Activated CD8-positive, alpha-beta memory T cell treated with anti-CD3 and anti-CD28 coated beads for 24 hours (primary cell): ENCODE measurements around the gene SV2B.

Experiments
- DNase-seq: peaks from one replicate; pipeline ENCODE4 v3.0.0-alpha.2; 2020

SV2B gene

DNA sequence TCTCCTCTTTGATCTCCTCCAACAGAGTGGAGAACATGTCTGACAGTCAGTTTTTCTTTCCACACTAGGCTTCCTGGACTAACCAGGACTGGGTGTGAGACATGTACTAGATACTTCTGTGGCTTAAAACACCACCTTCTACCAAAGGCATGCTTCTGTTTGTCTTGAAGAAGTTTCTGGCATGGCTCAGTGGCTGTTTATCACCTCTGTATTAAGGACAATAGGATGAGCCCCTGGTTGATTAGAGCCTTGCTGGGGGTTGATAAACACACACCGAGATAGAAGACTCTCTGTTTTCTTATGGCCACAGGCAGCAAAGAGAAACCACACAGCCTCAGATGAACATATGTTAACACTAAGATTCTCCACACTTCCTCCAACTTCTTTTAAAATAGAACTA, 40.5 kb downstream of the SV2B start:
- no peak for DNase-seq

DNA sequence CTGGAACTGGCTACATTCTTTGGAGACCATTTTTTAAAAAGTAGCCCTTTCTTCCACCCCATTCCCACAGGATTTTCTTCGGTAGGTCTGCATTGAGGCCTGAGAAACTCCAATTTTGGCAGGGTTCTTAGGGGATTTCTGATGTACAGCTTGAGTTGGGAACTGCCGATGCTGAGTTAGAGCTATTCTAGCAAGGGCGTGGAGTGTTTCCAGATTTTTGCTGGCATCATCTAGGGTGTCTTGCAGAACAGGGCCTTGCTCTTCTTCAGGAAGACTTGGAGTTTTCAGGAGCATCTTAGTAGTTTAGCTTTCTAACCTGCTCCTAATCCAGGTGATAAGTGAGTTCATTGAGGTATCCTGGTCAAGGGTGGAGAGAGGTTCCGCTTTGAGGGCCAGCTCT, 41.0 kb downstream of the SV2B start:
- no peak for DNase-seq

DNA sequence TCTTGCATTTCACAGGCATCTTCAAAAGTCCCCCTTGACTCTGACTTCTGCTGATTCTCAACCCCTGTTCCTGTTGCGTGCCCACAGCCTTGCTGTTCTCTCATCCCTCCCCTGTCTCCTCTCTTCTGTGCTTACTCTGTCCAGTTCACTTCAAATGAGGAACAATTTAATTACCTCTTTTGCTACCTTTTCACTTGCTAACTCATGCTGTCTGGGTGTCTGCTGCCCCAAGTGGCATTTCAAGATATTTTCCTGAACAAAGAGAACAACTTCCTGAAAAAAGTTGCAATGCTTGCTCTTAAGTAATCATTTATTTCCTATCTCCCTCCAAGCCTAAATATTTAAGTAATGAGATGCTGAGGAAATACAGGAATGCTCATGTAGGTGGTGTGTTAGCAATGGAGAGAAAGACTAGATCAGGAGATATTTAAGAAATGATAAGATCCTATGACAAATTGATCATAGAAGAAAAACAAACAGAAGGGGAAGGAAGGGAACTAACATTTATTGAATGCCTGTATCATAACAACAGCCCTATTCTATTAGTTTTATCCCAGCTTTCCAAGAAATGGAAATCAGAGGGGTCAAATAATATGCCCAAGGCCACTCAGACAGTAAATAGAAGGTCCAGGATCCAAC, 42.2 kb downstream of the SV2B start:
- DNase-seq: no peak

DNA sequence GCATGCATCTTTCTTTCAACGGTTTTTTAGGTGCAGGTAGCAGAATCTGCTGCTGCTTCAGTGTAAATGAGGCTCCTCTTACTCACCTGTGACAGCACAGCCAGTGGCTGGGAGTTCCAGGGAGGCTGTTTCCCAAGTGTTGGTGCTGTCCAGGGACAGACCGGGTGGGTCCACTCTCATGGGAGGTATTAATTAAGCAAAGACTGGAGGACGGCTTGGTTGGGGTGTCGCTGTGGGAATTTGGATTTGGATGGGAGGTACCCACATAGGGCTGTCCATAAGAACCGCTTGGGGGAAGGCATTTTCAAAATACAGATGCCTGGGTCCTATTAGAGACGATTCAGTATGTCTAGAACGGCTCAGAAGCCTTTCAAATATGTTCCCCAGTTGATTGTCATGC, 42.9 kb downstream of the SV2B start:
- DNase-seq: no peak

- DNase-seq: no peak
Observed at GRCh38 chr15:91146728-91147127, 46.7 kb downstream of the SV2B start.

- no peak for DNase-seq
Observed at GRCh38 chr15:91148243-91148642, 48.2 kb downstream of the SV2B start.

DNA sequence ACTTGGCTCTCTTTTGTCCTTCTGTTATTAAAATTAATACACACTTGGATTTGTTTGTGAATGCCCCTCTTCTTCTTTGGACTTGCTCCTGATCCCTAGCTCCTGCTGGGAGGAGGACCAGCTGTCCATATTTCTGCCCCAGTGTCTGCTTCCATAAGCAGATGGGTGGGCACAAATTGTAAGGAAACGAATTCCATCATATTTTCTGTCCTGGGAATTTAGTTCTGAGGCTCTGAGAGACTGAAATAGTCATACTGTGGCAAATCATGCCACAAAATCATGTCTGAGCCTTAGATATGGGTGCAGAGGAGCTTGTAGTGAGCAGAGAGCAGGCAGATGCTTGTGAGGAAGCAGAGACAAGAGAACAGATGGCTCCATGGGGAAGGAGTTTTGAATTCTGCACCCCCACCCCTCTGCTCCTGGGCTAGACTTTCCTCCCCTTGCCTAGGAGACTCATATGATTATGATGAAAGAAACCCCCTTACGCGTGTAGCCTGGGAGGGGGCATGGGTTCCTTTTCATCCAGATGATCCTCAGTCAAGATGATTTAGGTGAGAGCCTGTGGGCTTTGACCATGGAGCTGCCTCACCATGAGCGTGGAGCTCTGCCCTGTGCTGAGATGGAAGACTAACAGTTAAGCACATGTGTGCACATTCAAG, 50.6 kb downstream of the SV2B start:
- no peak for DNase-seq

GRCh38 chr15:91151781-91152563, 51.9 kb downstream of the SV2B start:
- DNase-seq: no peak

GRCh38 chr15:91152896-91153581, 53.0 kb downstream of the SV2B start:
- DNase-seq: no peak

DNA sequence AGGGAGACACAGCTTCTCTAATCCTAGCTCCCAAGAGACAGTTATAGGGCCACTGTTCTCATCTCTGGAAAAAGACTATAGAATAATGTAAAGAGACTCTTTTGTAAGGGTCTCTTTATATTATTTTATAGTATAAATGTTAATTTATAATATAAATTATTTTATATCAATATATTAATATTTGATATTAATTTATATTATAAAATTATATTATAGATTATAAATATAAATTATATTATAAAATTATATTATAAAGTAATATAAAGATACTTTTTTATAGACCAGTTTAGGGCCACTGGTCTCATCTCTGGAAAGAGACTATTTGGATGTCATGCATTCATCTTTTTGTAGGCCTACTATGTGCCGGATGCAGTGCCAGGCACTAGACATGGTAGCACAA, 53.9 kb downstream of the SV2B start:
- no peak for DNase-seq

DNA sequence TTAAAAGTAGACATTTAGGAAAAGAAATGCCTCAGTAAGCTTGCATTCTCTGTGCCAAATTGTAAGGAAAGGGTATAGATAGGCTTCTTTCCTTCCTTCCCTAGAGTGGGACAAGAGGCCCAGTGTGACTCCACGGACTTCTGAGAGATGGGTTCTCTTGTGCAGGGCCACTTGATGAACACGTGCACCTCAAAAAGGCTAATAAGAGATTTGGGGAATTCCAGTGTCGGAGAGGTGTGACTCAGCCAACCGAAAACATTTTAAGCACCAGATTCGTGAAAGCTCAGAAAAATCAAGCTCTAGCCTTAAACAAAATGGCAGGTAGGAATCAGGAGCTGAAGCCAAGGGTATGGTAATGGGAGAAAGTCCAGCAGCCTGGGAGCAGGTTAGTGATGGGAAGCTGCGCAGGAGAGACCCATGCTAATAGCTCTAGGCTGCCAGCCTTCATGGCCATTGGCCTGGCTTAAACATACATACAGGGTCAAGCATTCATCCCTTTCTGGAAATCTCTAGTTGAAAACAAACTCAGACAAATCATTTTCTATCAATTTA, 56.2 kb downstream of the SV2B start:
- no peak for DNase-seq

- no peak for DNase-seq
Observed at GRCh38 chr15:91158415-91159394, 58.6 kb downstream of the SV2B start.

DNA sequence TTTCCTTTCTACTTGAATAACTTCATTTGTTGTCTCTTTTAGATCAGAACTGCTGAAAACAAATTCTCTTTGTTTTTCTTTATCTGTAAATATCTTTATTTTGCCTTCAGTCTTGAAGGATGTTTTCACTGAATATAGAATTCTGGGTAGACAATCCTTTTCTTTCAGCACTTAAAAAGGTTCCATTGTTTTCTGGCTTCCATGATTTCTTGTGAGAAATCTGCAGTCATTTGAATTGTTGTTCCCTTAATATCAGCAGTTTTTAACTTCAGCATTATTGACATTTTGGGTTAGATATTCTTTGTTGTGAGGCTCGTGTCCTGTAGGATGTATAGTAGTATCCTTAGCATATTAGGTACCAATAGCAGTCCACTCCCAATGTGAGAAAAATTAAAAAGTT, 65.8 kb downstream of the SV2B start:
- no peak for DNase-seq

DNA sequence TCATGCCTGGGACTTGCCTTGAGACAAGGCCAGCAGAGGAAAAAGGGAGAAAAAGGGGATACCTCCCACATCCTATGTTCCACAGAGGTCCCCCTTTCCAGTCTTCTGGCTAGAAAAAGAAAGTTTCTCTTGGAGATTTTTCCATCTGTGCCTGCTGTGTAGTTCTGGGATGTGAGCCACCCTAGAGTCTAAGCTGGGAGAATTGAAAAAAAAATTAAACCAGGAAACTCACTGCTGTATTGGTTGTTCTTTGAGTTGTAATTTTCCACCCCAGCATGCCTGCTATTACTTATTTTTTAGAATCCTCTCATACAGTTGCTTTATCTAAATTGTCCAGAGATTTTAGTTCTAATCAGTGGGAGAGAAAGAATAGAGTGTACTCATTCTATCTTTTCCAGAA, 68.4 kb downstream of the SV2B start:
- DNase-seq: no peak

- DNase-seq: no peak
Observed at GRCh38 chr15:91171334-91171733, 71.3 kb downstream of the SV2B start.

DNA sequence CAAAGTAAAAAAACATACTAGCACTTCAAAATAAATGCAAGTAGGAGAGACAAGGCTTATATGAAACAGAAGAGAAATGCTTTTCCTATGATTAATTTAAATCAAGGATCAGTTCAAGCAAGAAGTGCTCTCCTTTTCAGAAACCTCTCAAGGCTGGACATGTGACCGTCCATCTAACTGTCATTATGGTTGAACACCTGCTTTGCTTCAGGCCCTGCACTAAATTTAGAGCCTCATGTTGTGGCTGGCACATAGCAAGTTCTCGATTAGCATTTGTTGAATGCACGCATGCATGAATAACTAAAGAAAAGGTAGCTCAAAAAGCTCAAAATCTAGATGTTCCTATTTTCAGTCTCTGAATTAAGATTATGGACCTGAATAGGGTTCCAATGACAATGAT, 82.0 kb downstream of the SV2B start:
- no peak for DNase-seq

GRCh38 chr15:91183596-91183995, 83.5 kb downstream of the SV2B start:
- DNase-seq: no peak

GRCh38 chr15:91184441-91184840, 84.4 kb downstream of the SV2B start:
- no peak for DNase-seq

DNA sequence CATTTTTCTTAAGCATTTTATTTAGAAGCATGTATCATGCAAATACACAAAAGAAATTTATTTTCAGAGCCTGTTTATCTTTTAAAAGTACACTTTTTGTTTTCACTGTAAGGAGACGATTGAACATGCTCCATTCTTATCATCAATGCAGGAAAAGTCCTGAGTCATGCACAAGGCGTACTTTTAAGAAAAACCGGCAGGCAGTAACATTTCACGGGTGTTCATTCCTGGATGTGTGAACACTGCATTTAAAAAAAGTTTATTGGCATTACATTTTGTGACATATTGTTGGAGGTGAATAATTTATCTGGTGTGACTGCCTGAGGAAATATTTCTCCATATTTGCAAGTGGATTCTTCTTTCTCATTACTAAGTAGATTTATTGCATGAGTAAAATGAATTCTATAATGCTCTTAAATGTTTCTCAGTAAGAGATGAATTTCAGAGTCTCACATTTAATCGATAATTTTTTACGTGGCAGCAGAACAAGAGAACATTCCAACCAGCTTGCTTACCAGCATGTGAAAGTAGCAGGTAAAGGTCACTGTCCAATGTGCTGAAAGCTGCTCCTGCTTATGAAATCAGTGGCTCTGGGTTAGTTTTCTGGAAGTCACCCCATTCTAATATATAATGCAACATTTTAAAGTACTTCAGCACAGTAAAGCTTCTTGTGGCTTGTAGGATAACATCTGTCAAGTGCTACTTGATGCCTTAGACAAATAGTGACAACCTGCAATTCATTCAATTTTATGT, 87.0 kb downstream of the SV2B start:
- DNase-seq: no peak

GRCh38 chr15:91192285-91192684, 92.2 kb downstream of the SV2B start:
- DNase-seq: no peak

DNA sequence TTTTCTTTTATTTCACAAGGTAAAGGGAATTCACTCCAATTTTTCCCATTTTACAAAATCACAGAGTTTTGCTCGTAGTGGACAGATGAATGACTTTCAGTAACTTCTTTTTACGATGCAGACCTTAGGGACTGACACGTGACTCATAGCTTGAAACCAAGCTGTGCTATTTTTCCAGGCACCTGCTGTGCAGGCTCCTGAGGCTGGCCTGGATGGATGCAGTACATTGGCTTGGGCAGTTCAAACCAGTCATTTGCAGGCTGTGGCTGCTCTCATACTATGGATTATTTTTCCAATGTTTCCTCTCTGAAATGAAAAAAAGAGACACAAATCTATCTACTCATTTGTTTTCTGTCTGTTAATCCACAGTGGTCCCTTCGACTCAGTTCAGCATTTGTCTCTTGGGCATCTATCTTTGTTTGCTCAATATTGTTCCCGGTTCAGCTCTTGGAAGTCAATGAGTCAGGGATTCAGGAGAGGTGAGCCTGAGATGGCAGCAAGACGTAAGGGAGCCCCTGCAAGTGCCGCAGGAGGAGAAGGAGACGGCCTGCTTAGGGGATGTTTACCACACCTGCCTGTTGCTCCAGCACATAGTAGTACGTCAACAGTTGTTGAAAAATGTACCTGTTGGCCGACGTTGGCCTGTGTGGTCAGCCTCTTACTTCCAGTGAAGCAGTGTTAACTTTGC, 92.8 kb downstream of the SV2B start:
- no peak for DNase-seq
